H1 (cell line): Measurements from ENCODE around the gene ITGA11. TPM values are rescaled to one million over a fixed set of nuclear protein-coding genes. Genes with fewer than 3 reads are reported as not detected.
A peak's percentile ranks its signal among the peaks of the same experiment; 100 is the strongest.

Experiments used
- CTCF ChIA-PET: fragments of 300-600 bp; sonication (Branson Sonifier 250); formaldehyde crosslinking; loops from one replicate; lab custom pipeline; 2021; ENCODE audit not compliant: partially characterized antibody; lab: Charles Lee
- POLR2A ChIA-PET: fragments of 300-600 bp; sonication (Branson Sonifier 250); formaldehyde crosslinking; loops from one replicate; lab custom pipeline; 2021; ENCODE audit warnings: inconsistent platforms; ENCODE audit not compliant: partially characterized antibody; lab: Charles Lee
- DNase-seq, 2 experiments: peaks; one replicate each; pipeline versions ENCODE4 v3.0.0 to v3.0.0-alpha.2; 2010 to 2022; ENCODE audit warnings: low spot score in 2 of 2, low read depth in 1 of 2, mixed read lengths in 1 of 2
- FAIRE-seq: peaks from 2 replicates; lab custom pipeline; 2011; peaks lifted over from hg19 to GRCh38; lab: Jason Lieb, UNC
- H2AFZ ChIP-seq: 2 replicates; pipeline ENCODE4 v1.8.1; 2012; ENCODE audit warnings: low read length, inconsistent platforms
- H2AK5ac ChIP-seq: 2 replicates; pipeline ENCODE4 v1.6.1; 2013; ENCODE audit warnings: low read depth, low read length
- H2BK120ac ChIP-seq: replicated peaks from 2 replicates; pipeline ENCODE3; 2013; ENCODE audit warnings: low read depth, low read length, inconsistent platforms
- H2BK12ac ChIP-seq: 2 replicates; pipeline ENCODE4 v1.6.1; 2013; ENCODE audit warnings: low read depth, low read length
- H2BK15ac ChIP-seq: 2 replicates; pipeline ENCODE4 v1.6.1; 2013; ENCODE audit warnings: low read length
- H2BK20ac ChIP-seq: 2 replicates; pipeline ENCODE4 v1.6.1; 2013; ENCODE audit warnings: low read length
- H2BK5ac ChIP-seq: 2 replicates; pipeline ENCODE4 v1.6.1; 2013; ENCODE audit warnings: low read depth, low read length
- H3K14ac ChIP-seq: 2 replicates; pipeline ENCODE4 v1.6.1; 2013; ENCODE audit warnings: inconsistent platforms; ENCODE audit not compliant: insufficient read length
- H3K18ac ChIP-seq: 2 replicates; pipeline ENCODE4 v1.6.1; 2013; ENCODE audit warnings: low read length; ENCODE audit errors: extremely low read depth
- H3K23ac ChIP-seq: 2 replicates; pipeline ENCODE4 v1.6.1; 2013; ENCODE audit warnings: inconsistent platforms; ENCODE audit not compliant: insufficient read length
- H3K23me2 ChIP-seq: 2 replicates; pipeline ENCODE4 v1.6.1; 2013; ENCODE audit warnings: low read depth, low read length
- H3K27ac ChIP-seq: 2 replicates; pipeline ENCODE4 v1.6.1; 2011; ENCODE audit warnings: low read depth, low read length, inconsistent platforms
- H3K27me3 ChIP-seq, 4 experiments: replicated peaks in 1 of 4; 1 replicate in 1 of 4; 2 replicates in 3 of 4; pipeline versions ENCODE4 v1.6.1 to v1.8.1; 2011 to 2013; ENCODE audit warnings: low read length in 3 of 4, mild to moderate bottlenecking in 3 of 4, inconsistent platforms in 2 of 4, mixed read lengths in 2 of 4, moderate library complexity in 1 of 4; ENCODE audit not compliant: control insufficient read depth in 3 of 4, insufficient read depth in 3 of 4; ENCODE audit errors: extremely low read depth in 1 of 4
- H3K36me3 ChIP-seq, 4 experiments: 2 replicates each; pipeline versions ENCODE4 v1.6.1 to v1.8.1; 2011 to 2013; ENCODE audit warnings: mild to moderate bottlenecking in 4 of 4, low read length in 3 of 4, moderate library complexity in 2 of 4, control low read depth in 1 of 4, inconsistent platforms in 1 of 4; ENCODE audit not compliant: insufficient read depth in 4 of 4, control insufficient read depth in 2 of 4
- H3K4ac ChIP-seq: replicated peaks from 2 replicates; pipeline ENCODE3; 2013; ENCODE audit warnings: low read length, low read depth, mixed read lengths, inconsistent platforms; ENCODE audit not compliant: insufficient read length
- H3K4me1 ChIP-seq, 4 experiments: replicated peaks in 1 of 4; 1 replicate in 1 of 4; 2 replicates in 3 of 4; pipeline versions ENCODE4 v1.6.1 to v1.8.1; 2011 to 2013; ENCODE audit warnings: low read length in 3 of 4, inconsistent platforms in 2 of 4, mixed read lengths in 1 of 4; ENCODE audit not compliant: insufficient read depth in 4 of 4, control insufficient read depth in 3 of 4
- H3K4me2 ChIP-seq, 2 experiments: 2 replicates each; pipeline versions ENCODE4 v1.6.1 to v1.8.1; 2011 to 2013; ENCODE audit warnings: low read depth in 2 of 2, low read length in 2 of 2, control low read depth in 1 of 2, inconsistent platforms in 1 of 2, mild to moderate bottlenecking in 1 of 2; ENCODE audit not compliant: insufficient read depth in 1 of 2
- H3K4me3 ChIP-seq, 4 experiments: fragments of 200-600, 300-600 bp in 1 of 4; sonication (generic), shearing (Covaris generic), sonication (Bioruptor Twin) in 1 of 4; 2 replicates each; pipeline versions ENCODE4 v1.5.1 to v1.8.1; 2011 to 2016; ENCODE audit warnings: low read length in 4 of 4, low read depth in 3 of 4, control low read depth in 2 of 4, inconsistent platforms in 2 of 4, mild to moderate bottlenecking in 2 of 4, mixed read lengths in 1 of 4, moderate library complexity in 1 of 4; ENCODE audit not compliant: insufficient read depth in 2 of 4; ENCODE audit errors: extremely low read depth in 1 of 4
- H3K56ac ChIP-seq: replicated peaks from 2 replicates; pipeline ENCODE3; 2013; ENCODE audit warnings: low read depth, mild to moderate bottlenecking, mixed read lengths, low read length, inconsistent platforms; ENCODE audit not compliant: insufficient read length
- H3K79me1 ChIP-seq: 2 replicates; pipeline ENCODE4 v1.6.1; 2013; ENCODE audit warnings: low read depth, low read length, control low read depth
- H3K79me2 ChIP-seq, 2 experiments: 2 replicates each; pipeline versions ENCODE4 v1.6.1 to v1.8.1; 2012 to 2013; ENCODE audit warnings: low read length in 2 of 2, mild to moderate bottlenecking in 2 of 2, inconsistent platforms in 1 of 2; ENCODE audit not compliant: insufficient read depth in 2 of 2, control insufficient read depth in 1 of 2
- H3K9ac ChIP-seq, 4 experiments: replicated peaks in 1 of 4; 1 replicate in 1 of 4; 2 replicates in 3 of 4; pipeline versions ENCODE4 v1.6.1 to v1.8.1; 2011 to 2013; ENCODE audit warnings: low read depth in 3 of 4, low read length in 3 of 4, control low read depth in 2 of 4, mild to moderate bottlenecking in 2 of 4, moderate library complexity in 2 of 4, inconsistent platforms in 1 of 4; ENCODE audit errors: extremely low read depth in 1 of 4
- H3K9me3 ChIP-seq, 2 experiments: 2 replicates each; pipeline versions ENCODE4 v1.6.1 to v1.8.1; 2012 to 2013; ENCODE audit warnings: mild to moderate bottlenecking in 2 of 2, moderate library complexity in 2 of 2, control low read depth in 1 of 2, inconsistent platforms in 1 of 2, low read depth in 1 of 2, low read length in 1 of 2, mixed read lengths in 1 of 2; ENCODE audit not compliant: insufficient read depth in 2 of 2
- H4K20me1 ChIP-seq, 2 experiments: replicated peaks in 1 of 2; 2 replicates each; pipeline versions ENCODE3 to v1.8.1; 2011 to 2013; ENCODE audit warnings: inconsistent platforms in 2 of 2, low read length in 2 of 2, mild to moderate bottlenecking in 1 of 2; ENCODE audit not compliant: insufficient read depth in 2 of 2, control insufficient read depth in 1 of 2
- H4K5ac ChIP-seq: 2 replicates; pipeline ENCODE4 v1.6.1; 2013; ENCODE audit warnings: low read length, low read depth, mixed read lengths, inconsistent platforms; ENCODE audit not compliant: insufficient read length
- H4K8ac ChIP-seq: 2 replicates; pipeline ENCODE4 v1.8.0; 2013; ENCODE audit warnings: mild to moderate bottlenecking, moderate library complexity, low read length, inconsistent platforms; ENCODE audit not compliant: insufficient read depth; ENCODE audit errors: extremely low read depth
- H4K91ac ChIP-seq: replicated peaks from 2 replicates; pipeline ENCODE3; 2013; ENCODE audit warnings: low read length, mixed read lengths, inconsistent platforms; ENCODE audit not compliant: insufficient read length
- EZH2 ChIP-seq: fragments of 200-600 bp; sonication (generic); IDR thresholded peaks from 2 replicates; pipeline ENCODE4 v1.7.1; 2012; ENCODE audit warnings: low read depth, mild to moderate bottlenecking, moderate library complexity, low read length, inconsistent platforms; ENCODE audit not compliant: severe bottlenecking
- KDM4A ChIP-seq: IDR thresholded peaks from one replicate; pipeline ENCODE4 v1.7.1; 2012; ENCODE audit warnings: low read depth, mild to moderate bottlenecking, moderate library complexity, low read length, inconsistent platforms; ENCODE audit not compliant: severe bottlenecking
- KDM5A ChIP-seq: fragments of 200-600 bp; IDR thresholded peaks from 2 replicates; pipeline ENCODE4 v1.7.1; 2012; ENCODE audit warnings: mild to moderate bottlenecking, low read length, inconsistent platforms, mixed read lengths
- MAX ChIP-seq: IDR thresholded peaks from 2 replicates; pipeline ENCODE4 v1.6.1; 2012; ENCODE audit warnings: inconsistent platforms
- PHF8 ChIP-seq: fragments of 200-600 bp; sonication (generic); conservative IDR thresholded peaks from 2 replicates; pipeline ENCODE4 v1.7.1; 2012; ENCODE audit warnings: low read depth, mild to moderate bottlenecking, inconsistent platforms, low read length, moderate library complexity
- TEAD4 ChIP-seq: IDR thresholded peaks from 2 replicates; pipeline ENCODE4 v1.6.1; 2012; ENCODE audit warnings: low read depth, low read length, inconsistent platforms, mixed read lengths
- WGBS, 2 experiments: shearing (Covaris generic) in 1 of 2; methylation state at CpG; one replicate each; pipeline versions ENCODE4 v1.1.6 to v1.1.7; 2013 to 2015; ENCODE audit warnings: low lambda C conversion rate in 2 of 2, mixed read lengths in 2 of 2, inconsistent platforms in 1 of 2, low coverage in 1 of 2, missing lambda C conversion rate in 1 of 2; ENCODE audit not compliant: insufficient replicate concordance in 2 of 2, insufficient coverage in 1 of 2, insufficient read length in 1 of 2; ENCODE audit errors: extremely low coverage in 1 of 2, missing lambda C conversion rate in 1 of 2; 5-methylcytosine and 5-hydroxymethylcytosine counted together
- polyA plus RNA-seq, 7 experiments: library from polyadenylated mRNA; depleted of rRNA in 3 of 7; stranded (reverse) in 5 of 7; unstranded in 2 of 7; fragments of >200 nt in 5 of 7; fragments of 200-250 nt in 2 of 7; gene quantifications; 1 replicate in 5 of 7; 2 replicates in 1 of 7; 4 replicates in 1 of 7; pipeline versions ENCODE4 v1.2.1 to v1.2.3, GENCODE V29; 2011 to 2013; ENCODE audit warnings: missing spikeins in 2 of 7, mixed read lengths in 2 of 7
- total RNA-seq: library from RNA; stranded (reverse); fragmentation: NEBNext Ultra II Directional; extraction: Animal tissue kit (Norgen Biotek cat#: 25700); gene quantifications from 2 replicates; pipeline ENCODE4 v1.2.1, GENCODE V29; 2021

Gene ITGA11
- total and polyA plus RNA-seq, 2 of the 8 experiments (the other 6 are each of a cell fraction or from before 2014, with no cell fraction given) = 0.05 to 0.06 TPM

GRCh38 chr15:68429691-68430470, 2.1 kb downstream of the ITGA11 start:
- Histone ChIP-seq H3K56ac (no peak overlapping the region), H2BK12ac (no peak overlapping the region), H3K4me1 (peaks cover 0 to 5% (median 2%) of the 10 kb centered on the region in 4 experiments; a peak in 4 of 7 replicates), H3K36me3 (no peaks in the 10 kb centered on the region), H3K79me1 (no peaks in the 10 kb centered on the region), H3K4ac (no peak overlapping the region), H3K18ac (no peak overlapping the region), H4K5ac (no peak overlapping the region), H2BK15ac (no peak overlapping the region), H4K8ac (no peak overlapping the region), H2BK120ac (no peak overlapping the region), H3K27me3 (peaks cover 32 to 52% (median 51%) of the 10 kb centered on the region in 4 experiments), H3K4me2 (peak overlapping the region in 1 of 2 experiments; percentile 96; a peak in 1 of 4 replicates), H3K9ac (no peak overlapping the region), H2BK20ac (0 out of 2 replicates have a peak overlapping the region, but pooled peaks have one; percentile 21), H3K23ac (no peak overlapping the region), H4K20me1 (peaks cover 2 to 3% of the 10 kb centered on the region in 2 experiments), H3K27ac (no peak overlapping the region), H2AK5ac (no peak overlapping the region), H3K4me3 (no peak overlapping the region), H4K91ac (no peak overlapping the region), H2BK5ac (no peak overlapping the region), H3K14ac (no peak overlapping the region), H2AFZ (no peak overlapping the region), H3K79me2 (no peaks in the 10 kb centered on the region), H3K9me3 (no peaks in the 10 kb centered on the region), H3K23me2 (peaks cover 8% of the 10 kb centered on the region; the same call in 1 of the 2 replicates)
- WGBS, 2 experiments = 88% methylated on average over 5 of the region's 5 CpGs; no CpG with 5 or more reads in 1 of the 2 experiments
- FAIRE-seq = no peak
- TF ChIP-seq TEAD4 (no peak), PHF8 (no peak), KDM5A (no peak), MAX (no peak), EZH2 (no peak), KDM4A (no peak)
- POLR2A ChIA-PET = interaction anchor here (2.0 kb wide), 1 partner anchor 153 kb away, joined by 5 read pairs; the partner anchor contains the start of gene FEM1B
- DNase-seq = no peak
- CTCF ChIA-PET = interaction anchor here (0.6 to 2.1 kb wide), 6 partner anchors 11 to 480 kb away, joined by 3 to 9 read pairs (median 4); no protein-coding TSS in a partner anchor
